Fibroblast of mammary gland (primary cell): Measurements from ENCODE around the gene ENTR1.

Experiments used
- DNase-seq: peaks from one replicate; pipeline ENCODE4 v3.0.0-alpha.2; 2010; ENCODE audit warnings: low read depth
- H3K4me3 ChIP-seq: 2 replicates; pipeline ENCODE4 v1.5.1; 2011; ENCODE audit warnings: low read depth, mild to moderate bottlenecking, low read length, moderate library complexity; ENCODE audit not compliant: control insufficient read depth
- CTCF ChIP-seq: conservative IDR thresholded peaks from 2 replicates; pipeline ENCODE4 v1.5.1; 2011; ENCODE audit warnings: low read depth, low read length, inconsistent platforms; ENCODE audit not compliant: control insufficient read depth, insufficient read depth

The ENTR1 gene

DNA sequence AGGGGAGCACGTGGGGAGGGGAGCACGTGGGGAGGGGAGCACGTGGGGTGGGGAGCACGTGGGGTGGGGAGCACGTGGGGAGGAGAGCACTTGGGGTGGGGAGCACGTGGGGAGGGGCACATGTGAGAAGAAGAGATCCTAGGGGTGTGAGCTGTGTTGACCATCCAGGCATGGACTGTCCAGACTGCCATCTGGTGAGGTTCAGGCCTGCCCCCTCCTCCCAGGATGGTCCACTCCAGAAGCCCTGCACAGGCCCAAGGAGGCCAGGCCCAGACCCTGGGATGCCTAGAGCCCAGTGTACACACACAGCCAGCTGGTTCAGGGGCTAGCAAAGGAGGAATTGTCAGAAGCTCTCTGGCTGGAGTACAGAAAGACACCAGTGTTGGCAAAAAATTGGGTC lies 12.8 kb downstream of the ENTR1 start:
- TF ChIP-seq CTCF, result no peak
- DNase-seq, result no peak
- H3K4me3 ChIP-seq, result no peak overlapping the region

DNA sequence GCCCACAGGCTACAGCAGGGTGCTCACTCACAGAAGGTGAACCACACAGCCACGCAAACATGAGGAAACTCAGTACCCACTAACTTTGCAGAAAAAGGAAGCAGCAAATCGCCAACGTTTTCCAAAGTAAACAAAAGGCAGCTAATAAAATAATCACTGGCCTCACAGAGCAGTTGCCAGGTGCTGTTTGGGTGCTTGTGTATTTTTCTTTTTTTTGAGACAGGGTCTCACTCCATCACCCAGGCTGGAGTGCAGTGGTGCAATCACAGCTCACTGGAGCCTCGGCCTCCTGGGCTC lies 14.2 kb downstream of the ENTR1 start:
- DNase-seq, result no peak
- H3K4me3 ChIP-seq, result no peak overlapping the region
- no peak for TF ChIP-seq CTCF

DNA sequence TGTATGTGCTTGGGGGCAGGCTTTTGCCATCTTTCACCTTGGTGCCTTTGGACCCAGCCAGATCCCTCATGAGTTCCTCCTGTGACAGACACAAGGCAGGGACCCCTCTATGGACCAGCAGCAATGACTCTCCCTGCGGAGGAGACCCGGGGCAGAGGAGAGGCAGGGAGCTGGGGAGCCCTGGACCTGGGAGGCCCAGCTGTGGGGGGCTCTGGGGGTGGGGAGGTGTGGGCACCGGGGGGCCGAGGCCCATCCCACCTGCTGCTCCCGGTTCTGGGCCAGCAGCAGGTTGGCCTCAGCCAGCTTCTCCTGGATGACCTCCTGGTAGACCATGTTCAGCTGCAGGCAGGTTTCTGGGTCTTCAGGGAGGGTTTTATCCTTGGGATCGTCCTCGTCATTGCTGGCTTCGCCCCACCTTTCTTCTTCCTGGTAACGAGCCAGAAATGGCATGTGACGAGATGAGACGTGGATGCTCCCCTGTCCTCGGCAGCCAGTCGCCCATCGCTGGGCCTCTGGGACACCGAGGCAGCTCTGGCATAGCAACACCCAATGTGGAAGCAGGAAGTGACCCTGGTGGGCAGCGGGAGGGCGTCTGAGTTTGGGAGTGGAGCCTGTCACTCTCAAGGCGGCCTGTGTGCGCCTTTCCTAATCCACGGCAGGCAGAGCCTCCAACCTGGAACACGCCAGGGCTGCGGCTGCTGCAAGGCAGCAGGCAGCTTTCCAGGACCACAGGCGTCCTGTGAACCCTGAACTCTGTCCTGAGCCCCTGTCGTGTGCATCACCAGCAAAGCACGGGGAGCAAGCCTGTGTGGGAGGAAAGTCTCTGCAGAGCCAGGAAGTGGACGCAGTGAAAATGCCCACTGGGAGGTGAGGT lies 14.8 kb downstream of the ENTR1 start:
- TF ChIP-seq CTCF, result no peak
- no peak overlapping the region for H3K4me3 ChIP-seq
- DNase-seq, result no peak

GRCh38 chr9:136395020-136395340 lies 15.4 kb downstream of the ENTR1 start:
- DNase-seq, result no peak
- no peak for TF ChIP-seq CTCF
- no peak overlapping the region for H3K4me3 ChIP-seq

GRCh38 chr9:136394312-136395019 lies 15.9 kb downstream of the ENTR1 start:
- DNase-seq, result no peak
- no peak for TF ChIP-seq CTCF
- no peak overlapping the region for H3K4me3 ChIP-seq

- TF ChIP-seq CTCF, result no peak
- H3K4me3 ChIP-seq, result no peak overlapping the region
- DNase-seq, result no peak
These were observed 16.9 kb downstream of the ENTR1 start for GRCh38 chr9:136393531-136393930.
